GM12878 (cell line): ENCODE measurements around the gene C1QTNF12. TPM values are rescaled to one million over a fixed set of nuclear protein-coding genes. Genes with fewer than 3 reads are reported as not detected.

Source experiments
- ATAC-seq: fragments of 200-7000 bp; cut with Tn5 transposase; 3 replicates; pipeline ENCODE4 v1.9.1; 2020; ENCODE audit warnings: mild to moderate bottlenecking, moderate library complexity
- BruUV-seq: library from RNA; stranded (reverse); fragments of 400-500 nt; replicated peaks from 2 replicates; lab custom pipeline; 2021; lab: Mats Ljungman, UMichigan
- CTCF ChIA-PET: fragments of 300-600 bp; sonication (Branson Sonifier 250); formaldehyde crosslinking; extraction: SDS; loops from one replicate; lab custom pipeline; 2021; ENCODE audit warnings: inconsistent platforms; lab: Yijun Ruan, JAX
- POLR2A ChIA-PET: fragments of 350-600 bp; formaldehyde crosslinking; extraction: SDS; loops from one replicate; lab custom pipeline; 2021; ENCODE audit warnings: inconsistent platforms; lab: Charles Lee
- RAD21 ChIA-PET: fragments of 300-600 bp; sonication (Branson Sonifier 250); formaldehyde crosslinking; loops from one replicate; lab custom pipeline; 2023; ENCODE audit warnings: antibody characterized with exemption; ENCODE audit not compliant: unreplicated experiment; lab: Charles Lee
- SMC1A ChIA-PET: fragments of 300-600 bp; sonication (Branson Sonifier 250); formaldehyde crosslinking; loops from one replicate; lab custom pipeline; 2023; ENCODE audit not compliant: unreplicated experiment, uncharacterized antibody; lab: Charles Lee
- DNase-seq: peaks from one replicate; pipeline ENCODE4 v3.0.0-alpha.2; 2011; ENCODE audit warnings: low read depth, low spot score
- FAIRE-seq: peaks from 3 replicates; lab custom pipeline; 2011; peaks lifted over from hg19 to GRCh38; lab: Jason Lieb, UNC
- H2AFZ ChIP-seq: 2 replicates; pipeline ENCODE4 v1.6.0; 2011; ENCODE audit warnings: low read depth, low read length, control low read depth; ENCODE audit not compliant: control insufficient read depth
- H3K27ac ChIP-seq: 2 replicates; pipeline ENCODE4 v1.5.1; 2011; ENCODE audit warnings: control low read depth; ENCODE audit not compliant: control insufficient read depth, insufficient read depth
- H3K27me3 ChIP-seq, 2 experiments: replicated peaks in 1 of 2; 2 replicates each; pipeline versions ENCODE4 v1.6.0 to v1.6.1; 2011; ENCODE audit warnings: low read length in 1 of 2; ENCODE audit not compliant: control insufficient read depth in 2 of 2, insufficient read depth in 2 of 2
- H3K36me3 ChIP-seq, 2 experiments: 2 replicates each; pipeline ENCODE4 v1.5.1; 2011; ENCODE audit warnings: low read length in 1 of 2; ENCODE audit not compliant: control insufficient read depth in 2 of 2, insufficient read depth in 2 of 2
- H3K4me1 ChIP-seq: 2 replicates; pipeline ENCODE4 v1.6.1; 2011; ENCODE audit warnings: mild to moderate bottlenecking, low read length, moderate library complexity, mixed read lengths; ENCODE audit not compliant: control insufficient read depth, insufficient read depth
- H3K4me2 ChIP-seq: 2 replicates; pipeline ENCODE4 v1.6.0; 2011; ENCODE audit warnings: control low read depth; ENCODE audit not compliant: control insufficient read depth, insufficient read depth
- H3K4me3 ChIP-seq: fragments of 200-600 bp; sonication (generic); 2 replicates; pipeline ENCODE4 v1.5.1; 2016
- H3K79me2 ChIP-seq: 2 replicates; pipeline ENCODE4 v1.6.0; 2011; ENCODE audit warnings: low read length; ENCODE audit not compliant: control insufficient read depth, insufficient read depth
- H3K9ac ChIP-seq: 2 replicates; pipeline ENCODE4 v1.8.0; 2011; ENCODE audit warnings: low read length, control low read depth, mixed read lengths; ENCODE audit not compliant: control insufficient read depth, insufficient read depth
- H3K9me3 ChIP-seq: replicated peaks from 3 replicates; pipeline ENCODE4 v1.5.1; 2011; ENCODE audit warnings: mild to moderate bottlenecking, low read length; ENCODE audit not compliant: control insufficient read depth, insufficient read depth
- H4K20me1 ChIP-seq: 2 replicates; pipeline ENCODE4 v1.6.0; 2011; ENCODE audit not compliant: control insufficient read depth, insufficient read depth
- CEBPB ChIP-seq, 2 experiments: fragments of 150-350 bp in 1 of 2; IDR thresholded peaks; 2 replicates each; pipeline ENCODE4 v1.6.1; 2012 to 2014; ENCODE audit warnings: low read depth in 2 of 2, low read length in 2 of 2, borderline replicate concordance in 1 of 2, inconsistent platforms in 1 of 2
- EED ChIP-seq: sonication (generic); IDR thresholded peaks from 2 replicates; pipeline ENCODE4 v1.6.1; 2016; ENCODE audit warnings: antibody characterized with exemption, low read depth
- HSF1 ChIP-seq: fragments of 150-350 bp; IDR thresholded peaks from 2 replicates; pipeline ENCODE4 v1.6.1; 2014; ENCODE audit warnings: mild to moderate bottlenecking, low read depth, low read length
- RCOR1 ChIP-seq: conservative IDR thresholded peaks from 2 replicates; pipeline ENCODE4 v1.6.1; 2012; ENCODE audit warnings: low read depth, low read length, improper control_type of control experiment
- RELA ChIP-seq: fragments of 450-650 bp; IDR thresholded peaks from 2 replicates; pipeline ENCODE4 v1.8.0; 2014; ENCODE audit warnings: borderline replicate concordance; ENCODE audit not compliant: partially characterized antibody
- ZBTB4 ChIP-seq: fragments of 450-650 bp; formaldehyde crosslinking; IDR thresholded peaks from 2 replicates; pipeline ENCODE4 v1.4.0; 2022; ENCODE audit warnings: mild to moderate bottlenecking, moderate library complexity
- WGBS: methylation state at CpG from one replicate; pipeline ENCODE4 v1.1.6; 2016; ENCODE audit warnings: low lambda C conversion rate; ENCODE audit not compliant: insufficient replicate concordance, insufficient coverage; ENCODE audit errors: missing lambda C conversion rate; 5-methylcytosine and 5-hydroxymethylcytosine counted together
- in situ Hi-C: fragments of 300-500 bp; cut with MboI; formaldehyde crosslinking; loops from 9 replicates; pipeline ENCODE4 v1.14.3; 2018; ENCODE audit warnings: mixed read lengths
- intact Hi-C: fragments of 100-400 bp; cut with micrococcal nuclease; formaldehyde crosslinking; loops from one replicate; pipeline ENCODE4 v1.14.2; 2022; ENCODE audit not compliant: unreplicated experiment
- polyA plus RNA-seq, 11 experiments: library from polyadenylated mRNA; depleted of rRNA in 4 of 11; unstranded in 6 of 11; stranded (reverse) in 5 of 11; fragments of >200 nt; fragmentation: Nextera tagmentation in 4 of 11; fragmentation: Illumina TruSeq in 1 of 11; extraction: Ambion mirVana in 4 of 11; extraction: Trizol in 1 of 11; gene quantifications; 1 replicate in 1 of 11; 2 replicates in 10 of 11; pipeline versions ENCODE4 v1.2.1 to v1.2.3, GENCODE V29; 2011 to 2016; ENCODE audit warnings: inconsistent platforms in 2 of 11, missing spikeins in 2 of 11, low read depth in 1 of 11
- total RNA-seq, 4 experiments: library from RNA; depleted of rRNA in 3 of 4; stranded (reverse); fragments of >200 nt in 3 of 4; fragmentation: Illumina TruSeq in 1 of 4; extraction: Trizol in 1 of 4; gene quantifications; 2 replicates each; pipeline versions ENCODE4 v1.2.1 to v1.2.3, GENCODE V29; 2013 to 2021

C1QTNF12 gene
- total and polyA plus RNA-seq, 10 of the 15 experiments (the other 5 are each of a cell fraction or from before 2014, with no cell fraction given) = 0.17 to 1.0 (median 0.31) TPM; not detected in 5

DNA sequence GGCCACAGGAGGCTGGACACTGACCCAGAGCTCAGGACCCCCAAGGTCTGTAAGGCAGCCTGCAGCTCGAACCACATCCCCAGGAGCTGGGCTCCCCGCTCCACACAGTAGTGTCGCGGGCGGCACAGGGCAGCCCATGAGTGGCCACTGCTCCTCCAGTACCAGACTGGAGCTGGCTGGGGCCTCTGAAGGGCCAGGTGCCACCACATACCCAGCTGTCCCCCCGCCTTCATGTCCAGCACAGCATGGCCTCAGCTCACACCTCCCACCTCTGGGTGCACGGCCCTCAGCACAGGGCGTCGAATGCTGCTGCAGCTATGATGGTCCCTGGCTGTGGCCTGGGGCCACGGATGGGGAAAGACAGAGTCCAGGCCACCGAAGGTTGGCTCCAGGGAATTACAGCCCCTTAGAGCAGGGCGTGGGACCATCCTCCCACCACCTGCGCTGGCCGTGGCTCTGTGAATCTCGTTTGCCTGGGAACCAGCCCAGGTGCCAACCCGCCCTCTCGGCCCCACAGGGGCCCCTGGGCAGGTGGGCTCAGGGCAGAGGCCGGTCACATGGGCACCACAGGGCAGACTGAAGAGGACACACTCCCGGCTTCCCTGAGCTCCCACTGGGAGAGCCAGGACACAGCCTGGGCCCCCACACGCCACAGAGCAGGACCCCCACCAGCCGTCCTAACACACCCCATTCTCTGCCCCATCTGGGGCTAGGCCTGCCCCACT lies 30.5 kb downstream of the C1QTNF12 start (continued):
- TF ChIP-seq ZBTB4 (CRISPR knock-in tag) = no peak

- CTCF ChIA-PET = interaction anchor here (1.9 kb wide), 1 partner anchor 93 kb away, joined by 6 read pairs; no protein-coding TSS in a partner anchor
- no peak overlapping the region for H3K9ac ChIP-seq
- FAIRE-seq (no peak), DNase-seq (no peak), ATAC-seq (peak; percentile 23)
- H3K4me1 ChIP-seq = peaks cover 30% of the 10 kb centered on the region
- H3K27me3 ChIP-seq = no peaks in the 10 kb centered on the region
- POLR2A ChIA-PET = interaction anchor here (0.9 to 1.4 kb wide), 2 partner anchors 14 to 16 kb away, joined by 3 read pairs; no protein-coding TSS in a partner anchor
- no peaks in the 10 kb centered on the region for H4K20me1 ChIP-seq
- peak overlapping the region; percentile 42; the same call in 1 of the 2 replicates for H3K27ac ChIP-seq
- H3K4me2 ChIP-seq = no peak overlapping the region
- no peaks in the 10 kb centered on the region; the same call in 2 of the 3 replicates for H3K9me3 ChIP-seq
- no peak overlapping the region for H3K4me3 ChIP-seq
- H3K36me3 ChIP-seq = peaks cover 0 to 21% of the 10 kb centered on the region in 2 experiments; a peak in 3 of 4 replicates
- RAD21 ChIA-PET = interaction anchor here (2.5 kb wide), 1 partner anchor 93 kb away, joined by 9 read pairs; no protein-coding TSS in a partner anchor
- no TSS peak for BruUV-seq
- H3K79me2 ChIP-seq = no peaks in the 10 kb centered on the region
- no peak overlapping the region for H2AFZ ChIP-seq
- intact Hi-C loops = no loop called here
- in situ Hi-C loops = no loop called here
- SMC1A ChIA-PET = interaction anchor here (1.6 kb wide), 1 partner anchor 89 kb away, joined by 3 read pairs; no protein-coding TSS in a partner anchor
- 19% methylated on average over 10 of the region's 11 CpGs for WGBS
- TF ChIP-seq HSF1 (peak; percentile 77; the same call in 1 of the 2 replicates), RELA (peak; percentile 96), CEBPB (IDR thresholded peaks at IDR 0.05; ENCODE audit: borderline replicate concordance in 1 of 2, low read depth in 2 of 2, low read length in 2 of 2) (no peak), EED (peak; percentile 49; the same call in 1 of the 2 replicates), ZBTB4 (CRISPR knock-in tag) (peak; percentile 44; the same call in 1 of the 2 replicates), RCOR1 (no peak)
Measured at GRCh38 chr1:1215080-1215676, 31.3 kb downstream of the C1QTNF12 start.
